ENCODE results near the gene GPRC5C.

- TF ChIP-seq CTCF (IDR thresholded peaks at IDR 0.05) (no peak), POLR2A (IDR thresholded peaks at IDR 0.05) (no peak)
These were observed 36.9 kb upstream of the GPRC5C start for GRCh38 chr17:74394977-74395376.
